Hematopoietic multipotent progenitor cell treated with erythropoietin and hydrocortisone succinate and interleukin-3 and kit ligand, for 6 days (in vitro differentiated cells): ENCODE measurements around the gene UNC5B.

ENCODE experiments used
- DNase-seq: peaks from one replicate; pipeline ENCODE4 v3.0.0-alpha.2; 2015

The UNC5B gene

DNA sequence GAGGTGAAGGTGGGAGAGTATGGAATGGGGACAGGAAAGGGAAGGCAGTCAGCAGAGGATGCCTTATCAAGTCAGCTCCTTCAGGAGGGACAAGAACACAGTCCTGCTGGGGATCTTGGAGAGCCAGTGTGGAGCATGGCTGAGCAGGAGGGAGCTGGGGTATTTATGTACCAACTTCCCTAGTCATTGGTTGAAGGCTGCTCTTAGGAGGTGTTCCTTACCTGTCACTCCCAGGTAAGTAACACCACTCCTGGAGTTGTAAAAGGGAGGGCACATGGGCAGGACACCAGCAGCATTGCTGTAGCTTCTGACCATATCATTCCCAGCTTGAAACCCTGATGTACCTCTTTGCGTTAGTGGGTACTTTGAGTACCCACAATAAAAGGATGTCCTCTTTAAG lies 136.5 kb downstream of the UNC5B start:
- DNase-seq, result no peak

DNA sequence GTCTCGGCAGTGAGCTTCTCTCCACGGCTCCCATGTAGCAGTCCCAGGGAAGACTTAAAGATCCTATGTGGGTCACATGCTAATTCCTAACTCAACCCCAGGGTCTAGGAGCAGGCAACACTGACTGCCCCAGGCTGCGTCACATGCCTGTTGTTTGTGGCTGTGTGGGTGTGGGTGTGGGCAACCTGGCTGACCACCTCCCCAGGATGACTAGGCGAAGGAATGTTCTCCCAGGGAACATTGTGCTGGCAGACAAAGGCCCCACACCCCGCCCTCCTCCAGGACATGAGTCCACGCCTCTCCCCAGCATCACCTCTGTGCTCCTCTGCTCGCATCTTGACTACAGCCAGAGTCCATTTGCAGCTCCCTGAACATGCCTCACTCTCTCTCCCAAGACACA lies 137.0 kb downstream of the UNC5B start:
- no peak for DNase-seq

DNA sequence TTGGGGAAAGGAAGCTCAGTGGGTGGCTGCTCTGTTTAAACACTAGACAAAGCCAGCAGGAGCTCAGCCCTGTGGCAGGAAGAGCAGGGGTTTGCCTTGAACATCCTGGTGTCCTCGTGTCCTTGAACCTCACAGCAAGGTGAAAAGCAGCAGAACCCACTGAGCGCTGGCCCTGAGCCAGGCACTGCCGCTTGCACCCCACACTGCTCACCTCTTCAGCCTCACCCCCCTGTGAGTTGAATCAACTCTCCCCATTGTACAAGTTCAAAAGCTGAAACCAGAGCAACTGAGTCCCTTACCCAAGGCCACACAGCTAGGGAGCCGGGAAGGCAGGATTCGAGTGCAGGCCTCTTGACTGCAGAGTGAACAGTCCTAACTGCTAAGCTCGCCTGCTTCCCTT lies 138.7 kb downstream of the UNC5B start:
- no peak for DNase-seq

DNA sequence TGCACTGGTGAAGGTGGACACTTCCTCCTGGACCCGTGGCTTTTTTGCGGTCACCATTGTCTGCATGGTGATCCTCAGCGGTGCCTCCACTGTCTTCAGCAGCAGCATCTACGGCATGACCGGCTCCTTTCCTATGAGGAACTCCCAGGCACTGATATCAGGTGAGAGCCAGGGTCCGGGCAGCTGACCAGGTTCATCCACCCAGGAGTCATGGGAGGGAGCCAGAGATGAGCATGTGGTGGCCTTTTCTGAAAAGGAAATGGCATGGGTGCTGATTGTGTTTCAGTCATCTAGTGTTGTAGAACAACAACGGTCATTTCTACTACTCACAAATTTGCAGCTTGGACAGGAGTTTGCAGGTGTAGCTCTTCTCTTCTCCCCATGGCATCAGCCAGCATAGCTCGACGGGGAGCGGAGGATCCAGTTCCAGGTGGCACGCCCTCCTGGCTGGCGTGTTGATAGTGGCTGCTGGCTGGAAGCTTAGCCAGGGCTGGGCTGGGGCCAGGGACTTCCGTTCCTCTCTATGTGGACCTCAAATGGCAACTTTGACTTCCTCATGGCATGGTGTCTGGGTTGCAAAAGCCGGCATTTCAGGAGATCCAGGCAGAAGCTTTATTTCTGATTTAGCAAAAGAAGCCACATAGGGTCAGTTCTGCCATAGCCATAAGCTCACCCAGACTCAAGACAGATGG lies 139.4 kb downstream of the UNC5B start:
- no peak for DNase-seq
